GM19193 (cell line): ENCODE data around the gene BAG2.

Experiments used
- POLR2A ChIP-seq: IDR thresholded peaks from 4 replicates; pipeline ENCODE4 v1.6.1; 2011; ENCODE audit not compliant: insufficient read depth, insufficient read length; ENCODE audit errors: extremely low read depth

BAG2 gene

DNA sequence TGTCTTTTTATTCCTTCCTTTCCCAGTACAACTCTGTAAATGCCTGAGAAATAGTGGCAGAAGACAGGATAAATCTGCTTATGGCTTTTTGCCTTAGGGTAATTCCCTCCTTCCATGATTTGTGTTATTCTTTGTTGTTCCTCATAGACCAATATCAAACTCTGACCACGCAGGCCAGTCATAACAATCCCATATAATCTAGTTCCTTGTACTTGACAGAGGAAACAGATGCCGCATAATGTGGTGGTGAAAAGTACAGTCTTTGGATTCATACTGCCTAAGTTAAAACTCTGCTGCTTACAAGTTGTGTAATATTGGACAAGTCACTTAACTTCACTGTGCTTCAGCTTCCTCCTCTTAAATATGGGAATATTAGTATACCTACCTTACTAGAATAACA, 8.2 kb upstream of the BAG2 start:
- TF ChIP-seq POLR2A: no peak

DNA sequence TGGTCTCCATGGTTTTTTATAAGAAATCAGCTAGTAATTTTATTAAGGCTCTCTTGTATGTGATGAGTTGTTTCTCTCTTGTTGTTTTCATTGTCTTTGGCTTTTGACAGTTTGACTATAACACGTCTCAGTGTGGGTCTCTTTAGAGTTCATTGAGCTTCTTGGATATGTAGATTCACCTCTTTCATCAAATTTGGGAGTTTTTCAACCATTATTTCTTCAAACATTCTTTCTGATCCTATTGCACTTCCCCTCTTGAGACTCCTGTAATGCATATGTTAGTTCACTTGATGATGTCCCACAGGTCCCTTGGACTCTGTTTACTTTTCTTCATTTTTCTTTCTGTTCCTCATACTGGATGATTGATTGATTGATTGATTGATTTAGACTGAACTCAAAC, 7.0 kb upstream of the BAG2 start:
- TF ChIP-seq POLR2A: no peak

DNA sequence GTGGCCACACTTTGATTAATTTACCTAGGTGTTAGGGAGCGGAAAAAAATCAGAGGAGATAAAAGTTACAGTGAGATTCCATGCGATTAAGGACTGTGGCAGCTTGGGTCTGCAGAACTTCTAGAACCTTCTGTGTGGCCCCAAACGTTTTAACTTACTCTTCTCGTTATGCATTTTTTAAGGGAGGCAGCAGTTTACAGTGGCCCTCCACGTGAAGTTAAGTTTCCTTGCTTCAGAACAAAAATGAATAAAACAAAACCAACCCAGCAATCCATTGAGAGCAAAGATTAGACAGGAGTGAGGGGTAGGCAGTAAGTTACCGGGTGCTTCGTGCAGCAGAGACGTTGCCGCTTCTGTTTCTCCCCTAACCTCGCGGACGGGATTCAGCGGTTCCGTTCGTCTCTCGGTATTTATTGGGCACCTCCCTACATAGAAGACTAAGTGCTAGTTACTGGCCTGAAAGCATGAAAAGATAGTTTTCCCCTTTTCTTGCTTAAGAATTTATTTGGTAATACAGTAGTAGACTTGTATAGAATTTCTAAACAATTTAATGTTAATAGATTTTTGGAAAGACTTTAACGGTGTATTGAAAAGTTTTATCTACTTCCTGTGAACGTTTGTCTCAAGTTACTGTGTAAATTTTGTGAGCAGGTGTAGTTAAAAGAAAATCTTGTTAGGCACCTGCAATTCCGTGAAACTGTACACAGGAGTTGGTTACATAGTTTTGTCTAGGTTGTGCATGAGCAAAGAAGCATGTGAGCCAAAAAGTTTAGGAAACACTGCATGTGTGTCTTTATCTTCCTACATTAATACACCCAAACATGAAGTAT, 1.1 kb downstream of the BAG2 start:
- TF ChIP-seq POLR2A: no peak

DNA sequence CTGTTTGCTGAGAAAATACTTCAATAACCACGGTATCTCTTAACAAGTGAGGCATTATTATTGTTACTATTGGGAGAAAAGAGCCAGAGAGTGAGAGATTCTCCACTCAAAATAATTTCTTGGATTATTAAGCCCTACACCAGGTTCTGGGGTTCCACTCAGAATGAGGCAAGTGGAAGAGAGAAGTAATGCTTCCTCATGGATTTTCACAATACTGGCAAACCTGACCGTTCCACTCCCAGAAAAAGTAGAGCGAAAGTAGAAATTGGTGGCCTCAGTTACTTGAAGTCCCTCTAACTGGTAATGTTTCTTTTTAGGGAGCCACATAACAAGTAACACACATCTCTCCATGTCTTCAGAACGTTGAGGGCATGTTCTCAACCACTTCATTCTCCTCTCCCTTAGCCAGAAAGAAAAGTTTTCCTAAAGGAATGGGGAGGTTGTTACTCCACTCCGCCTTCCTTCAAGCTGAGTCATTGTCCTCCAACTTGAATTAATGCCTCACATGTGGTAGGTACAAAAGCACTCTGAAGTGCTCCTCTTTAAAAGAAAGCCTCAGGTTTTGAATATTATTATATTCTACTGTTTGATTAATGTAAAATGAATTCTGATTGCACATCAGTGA, 1.9 kb downstream of the BAG2 start:
- no peak for TF ChIP-seq POLR2A

DNA sequence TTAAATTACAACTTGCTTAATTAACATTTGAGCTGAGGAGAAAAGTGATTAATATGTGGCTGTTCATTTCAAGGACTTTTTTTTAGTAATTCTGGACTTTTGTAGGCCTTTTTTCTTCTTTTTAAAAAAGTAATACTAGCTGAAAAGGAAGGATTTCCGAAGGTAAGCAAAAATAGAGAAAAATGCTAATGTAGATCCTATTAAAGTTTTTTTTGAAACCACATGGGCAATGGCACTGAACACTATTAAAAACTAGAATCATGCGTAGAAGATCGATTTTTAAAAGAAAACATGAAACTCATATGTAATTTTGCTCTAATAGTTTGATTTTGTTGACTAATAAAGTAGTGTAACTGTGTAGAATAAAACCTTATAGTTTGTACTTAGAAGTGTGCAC, 2.4 kb downstream of the BAG2 start:
- TF ChIP-seq POLR2A: no peak

DNA sequence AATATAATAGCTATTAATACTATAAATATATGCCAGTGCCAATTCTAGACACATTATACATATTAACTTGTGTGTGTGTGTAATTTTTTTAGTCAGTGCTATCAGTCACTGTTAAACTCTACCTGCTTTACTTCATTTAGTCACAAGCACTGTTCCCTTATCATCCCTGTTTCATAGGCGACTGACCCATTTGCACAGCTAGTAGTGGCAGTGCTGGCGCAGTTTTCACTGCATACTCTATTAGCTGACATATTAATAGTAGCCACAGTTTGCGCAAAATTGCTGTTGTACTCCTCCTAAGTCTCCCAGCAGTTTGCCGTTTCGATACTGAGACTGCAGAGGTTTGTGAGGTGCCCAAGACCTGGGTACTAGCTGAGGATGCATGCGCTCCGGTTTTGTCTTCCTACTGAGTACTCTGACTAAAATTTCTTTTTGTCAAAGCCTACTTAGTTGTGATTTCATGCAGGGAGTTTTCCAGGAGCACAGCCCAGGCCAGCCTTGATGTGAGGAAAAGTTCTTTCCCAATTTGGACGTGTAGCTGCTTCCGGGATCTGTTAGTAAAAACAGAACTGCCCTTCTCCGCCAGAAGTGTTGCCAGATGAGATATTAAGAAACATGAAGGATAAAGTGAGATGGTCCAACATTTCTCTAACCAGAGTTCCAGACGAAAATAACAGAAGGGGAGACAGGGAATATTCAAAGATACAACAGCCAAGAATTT, 5.6 kb downstream of the BAG2 start:
- no peak for TF ChIP-seq POLR2A

DNA sequence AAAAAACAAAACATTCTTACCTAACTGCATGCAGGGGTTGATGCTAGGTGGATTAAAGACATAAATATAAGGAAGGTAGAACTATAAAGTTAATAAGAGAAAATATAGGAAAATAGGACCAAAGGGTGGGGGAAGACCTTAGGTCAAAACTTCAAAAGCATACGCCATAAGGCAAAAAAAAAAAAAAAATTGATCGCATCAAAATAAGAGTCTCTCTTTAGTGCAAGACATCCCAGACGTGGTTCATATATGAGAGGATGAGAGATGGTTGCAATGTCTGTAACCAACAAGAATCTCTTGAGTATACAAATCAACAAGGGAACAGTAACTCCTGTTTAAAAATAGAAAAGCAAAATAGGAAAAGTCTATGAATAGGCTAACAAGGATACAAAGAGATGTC, 8.5 kb downstream of the BAG2 start:
- no peak for TF ChIP-seq POLR2A

DNA sequence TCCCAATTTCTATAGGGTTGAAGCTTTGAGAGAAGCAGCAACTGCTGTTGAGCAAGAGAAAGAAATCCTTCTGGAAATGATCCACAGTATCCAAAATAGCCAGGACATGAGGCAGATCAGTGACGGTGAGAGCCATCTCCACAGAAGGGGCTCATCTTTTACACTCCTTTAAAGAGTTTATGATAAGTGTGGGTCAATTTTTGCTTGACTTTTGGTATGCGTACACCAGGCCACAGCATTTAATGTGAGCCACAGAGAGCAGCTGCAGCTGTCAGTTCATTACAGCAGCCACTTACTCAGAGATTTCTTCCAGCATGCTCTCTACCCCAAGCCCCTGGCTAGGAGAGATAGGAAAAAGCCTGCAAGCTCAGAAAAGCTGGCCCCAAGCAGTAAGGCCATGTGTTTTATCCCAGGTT, 9.9 kb downstream of the BAG2 start:
- TF ChIP-seq POLR2A: no peak

DNA sequence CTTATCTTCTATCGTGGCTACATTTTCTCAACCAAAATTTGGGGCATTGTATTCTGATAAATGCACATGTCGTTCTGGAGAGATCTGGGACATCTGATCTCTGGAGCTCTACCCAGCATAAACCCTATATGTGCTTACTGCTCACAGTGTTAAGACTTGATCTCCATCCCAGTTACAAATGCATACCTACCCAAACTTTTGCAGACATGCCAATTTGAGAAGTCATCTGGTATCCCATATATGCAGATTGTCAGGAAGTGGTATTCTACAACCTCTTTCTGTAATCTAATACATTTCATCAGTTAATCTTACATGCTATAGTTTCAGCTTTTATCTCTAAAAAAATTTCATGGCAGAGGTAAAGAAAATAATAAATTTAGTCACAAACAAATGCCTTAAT, 11.2 kb downstream of the BAG2 start:
- no peak for TF ChIP-seq POLR2A

DNA sequence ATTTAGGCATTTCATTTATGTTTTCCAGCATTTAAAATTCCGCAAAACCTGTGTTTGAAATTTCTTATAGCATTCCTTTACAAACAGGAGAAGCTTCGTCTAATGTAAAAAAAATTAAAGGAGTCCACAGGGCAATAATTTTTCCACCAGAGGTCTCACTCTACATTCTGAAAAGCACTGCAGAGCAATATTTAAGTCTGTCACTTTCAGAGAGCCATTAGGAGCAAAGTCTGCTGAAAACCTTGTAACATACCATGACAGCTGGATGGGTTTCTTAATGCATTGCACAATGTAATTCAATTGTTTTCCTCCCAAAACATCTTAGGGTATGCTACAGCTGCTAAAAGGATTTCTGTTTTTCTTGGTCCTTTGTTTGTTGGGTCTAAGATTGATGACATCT, 18.0 kb downstream of the BAG2 start:
- TF ChIP-seq POLR2A: no peak

DNA sequence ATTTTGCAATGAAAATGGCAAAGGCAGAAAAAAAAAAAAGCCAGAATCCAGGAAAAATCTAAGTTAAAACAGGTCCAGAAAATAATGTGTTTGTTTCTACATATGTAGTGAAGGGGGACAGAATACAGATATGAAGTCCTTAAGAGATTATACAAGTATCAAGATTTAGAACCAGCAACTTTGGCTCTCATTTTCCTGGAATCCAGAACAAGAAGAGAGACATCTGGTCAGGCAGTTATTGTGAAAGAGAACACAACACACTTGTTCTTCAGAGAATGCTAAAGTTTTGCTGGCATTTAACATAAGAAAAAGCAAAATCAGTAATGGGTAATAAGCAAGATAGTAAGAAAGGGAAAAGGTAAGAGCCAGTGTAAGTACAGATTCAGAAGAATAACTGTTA, 21.1 kb downstream of the BAG2 start:
- TF ChIP-seq POLR2A: no peak

DNA sequence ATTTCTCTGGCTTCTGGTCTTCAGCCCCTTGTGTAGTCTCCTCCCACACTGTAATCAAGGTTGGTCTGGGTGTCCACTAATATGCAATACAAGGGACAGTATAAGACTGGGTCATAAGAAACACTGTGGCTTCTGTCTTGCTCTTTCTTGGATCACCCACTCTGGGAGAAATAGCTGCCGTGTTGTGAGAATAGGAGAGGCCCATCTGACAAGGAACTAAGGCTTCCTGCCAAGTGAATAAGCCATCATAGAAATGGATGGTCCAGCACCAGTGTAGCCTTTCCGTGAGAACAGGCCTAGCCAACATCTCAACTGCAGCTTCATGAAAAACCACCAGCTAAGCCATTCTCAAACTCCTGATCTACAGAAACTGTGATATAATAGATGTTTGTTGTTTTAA, 23.3 kb downstream of the BAG2 start:
- no peak for TF ChIP-seq POLR2A

DNA sequence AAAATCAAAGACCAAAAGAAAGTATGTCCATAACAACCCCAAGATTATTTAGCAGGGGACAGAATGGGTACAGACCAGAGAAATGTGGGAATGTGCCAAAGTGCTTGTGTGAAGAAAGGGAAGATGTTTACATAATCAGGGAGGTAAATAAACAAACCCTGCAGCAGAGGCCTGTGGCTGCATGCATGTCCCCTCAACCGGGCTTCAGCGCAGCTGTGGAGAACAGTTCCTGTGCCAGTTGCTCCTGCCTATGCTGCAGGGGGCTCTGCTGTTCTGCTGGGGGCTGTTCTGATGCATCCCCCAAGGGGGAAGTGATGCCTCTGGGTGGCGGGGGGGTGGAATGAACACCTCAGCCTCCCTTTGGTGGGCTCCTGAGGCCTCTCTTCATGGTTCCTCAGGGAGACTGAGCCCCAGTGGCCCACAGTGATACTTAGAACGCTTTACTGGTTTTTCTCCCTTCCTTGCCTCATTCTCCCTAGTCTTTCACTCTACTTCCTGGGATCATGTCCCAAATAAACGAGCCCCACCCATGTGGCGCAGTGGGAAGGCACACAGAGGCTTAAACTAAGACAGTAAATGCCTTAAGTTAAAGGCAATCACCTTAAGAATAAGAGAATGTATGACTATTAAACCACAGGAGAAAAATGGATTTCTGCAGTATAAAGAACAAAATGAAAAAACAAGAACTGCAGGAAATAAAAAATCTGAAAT, 27.0 kb downstream of the BAG2 start:
- TF ChIP-seq POLR2A: no peak

DNA sequence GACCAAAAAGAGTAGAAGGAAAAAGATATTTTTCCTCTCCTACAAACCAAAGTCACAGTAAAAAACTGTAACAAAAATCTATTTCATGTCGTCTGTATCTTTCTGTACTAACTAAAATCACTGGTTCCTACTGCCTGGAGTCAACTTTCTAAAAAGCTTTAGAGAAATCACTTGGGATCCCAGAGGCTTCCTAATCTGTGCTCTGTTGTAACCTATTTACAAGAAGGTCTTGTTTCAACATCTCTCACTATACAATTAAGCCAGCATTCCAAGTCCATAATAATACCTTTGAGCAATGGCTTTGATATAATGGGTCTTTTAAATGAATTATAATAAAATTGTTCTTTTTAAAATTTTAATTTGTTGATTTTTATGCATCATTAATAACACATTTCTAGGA, 29.6 kb downstream of the BAG2 start:
- no peak for TF ChIP-seq POLR2A
